K562 (cell line): ENCODE data around the gene NR2C2AP. TPM values are rescaled to one million over a fixed set of nuclear protein-coding genes. Genes with fewer than 3 reads are reported as not detected.

Experiments used
- CXXC5 ChIP-seq: fragments of 250-450 bp; sonication (Bioruptor Pico); IDR thresholded peaks from 2 replicates; pipeline ENCODE4 v1.8.0; 2022; ENCODE audit warnings: inconsistent platforms, mild to moderate bottlenecking, moderate library complexity
- DMBX1 ChIP-seq: fragments of 250-450 bp; sonication (Bioruptor Pico); IDR thresholded peaks from 2 replicates; pipeline ENCODE4 v1.8.0; 2022; ENCODE audit warnings: inconsistent platforms, mild to moderate bottlenecking, moderate library complexity, borderline replicate concordance
- EGR1 ChIP-seq: fragments of 450-650 bp; conservative IDR thresholded peaks from 2 replicates; pipeline ENCODE4 v1.6.1; 2017; ENCODE audit warnings: mild to moderate bottlenecking
- FUS ChIP-seq: fragments of 200-400 bp; formaldehyde crosslinking; optimal IDR thresholded peaks from 2 replicates; pipeline ENCODE3; 2017; ENCODE audit warnings: low read depth, low read length
- GATA2 ChIP-seq: sonication (generic); formaldehyde crosslinking; IDR thresholded peaks from 2 replicates; pipeline ENCODE4 v1.4.0; 2020; ENCODE audit warnings: mild to moderate bottlenecking, missing genetic modification reagents
- HDGF ChIP-seq: fragments of 450-650 bp; IDR thresholded peaks from 2 replicates; pipeline ENCODE4 v1.6.1; 2016
- KDM2B ChIP-seq: fragments of 250-450 bp; sonication (Bioruptor Pico); IDR thresholded peaks from 2 replicates; pipeline ENCODE4 v1.8.0; 2021; ENCODE audit warnings: mild to moderate bottlenecking, moderate library complexity
- LEF1 ChIP-seq: fragments of 450-650 bp; IDR thresholded peaks from 2 replicates; pipeline ENCODE4 v1.6.1; 2016; ENCODE audit warnings: mild to moderate bottlenecking
- NCOA6 ChIP-seq: fragments of 450-650 bp; IDR thresholded peaks from 2 replicates; pipeline ENCODE4 v1.6.1; 2017; ENCODE audit warnings: mild to moderate bottlenecking
- PHF21A ChIP-seq: fragments of 450-650 bp; IDR thresholded peaks from 2 replicates; pipeline ENCODE4 v1.6.1; 2017; ENCODE audit warnings: low read depth, borderline replicate concordance
- RUNX1 ChIP-seq: sonication (generic); IDR thresholded peaks from 2 replicates; pipeline ENCODE4 v1.6.1; 2016; ENCODE audit warnings: antibody characterized with exemption, low read depth
- SMAD1 ChIP-seq: fragments of 150-350 bp; IDR thresholded peaks from 2 replicates; pipeline ENCODE4 v1.6.1; 2014; ENCODE audit warnings: low read length, low read depth; ENCODE audit not compliant: partially characterized antibody
- TAF15 ChIP-seq: fragments of 200-400 bp; formaldehyde crosslinking; IDR thresholded peaks from 2 replicates; pipeline ENCODE4 v1.6.1; 2017; ENCODE audit warnings: mild to moderate bottlenecking, low read depth, low read length, moderate library complexity
- TOE1 ChIP-seq, 2 experiments: fragments of 450-650 bp in 1 of 2; sonication (generic) in 1 of 2; formaldehyde crosslinking in 1 of 2; IDR thresholded peaks; 2 replicates each; pipeline versions ENCODE4 v1.7.1 to v1.8.0; 2016 to 2022; ENCODE audit warnings: borderline replicate concordance in 2 of 2, mild to moderate bottlenecking in 2 of 2, antibody characterized with exemption in 1 of 2, inconsistent platforms in 1 of 2, low read depth in 1 of 2, missing genetic modification reagents in 1 of 2, moderate library complexity in 1 of 2
- ZC3H8 ChIP-seq: fragments of 450-650 bp; IDR thresholded peaks from 2 replicates; pipeline ENCODE4 v1.6.1; 2017
- ZKSCAN8 ChIP-seq: fragments of 200-800 bp; sonication (Bioruptor generic); IDR thresholded peaks from 2 replicates; pipeline ENCODE4 v1.6.1; 2016; ENCODE audit warnings: missing genetic modification characterization, missing compliant biosample characterization
- ZNF143 ChIP-seq: sonication (generic); formaldehyde crosslinking; IDR thresholded peaks from 2 replicates; pipeline ENCODE4 v1.9.0; 2022; ENCODE audit warnings: mild to moderate bottlenecking, missing genetic modification reagents
- ZNF311 ChIP-seq: fragments of 250-450 bp; sonication (Bioruptor Pico); IDR thresholded peaks from 2 replicates; pipeline ENCODE4 v1.4.0; 2020; ENCODE audit warnings: mild to moderate bottlenecking, moderate library complexity
- ZNF551 ChIP-seq: fragments of 250-450 bp; sonication (Bioruptor Pico); IDR thresholded peaks from 2 replicates; pipeline ENCODE4 v1.5.0; 2021; ENCODE audit warnings: mild to moderate bottlenecking, moderate library complexity
- ZNF586 ChIP-seq: fragments of 450-650 bp; formaldehyde crosslinking; conservative IDR thresholded peaks from 2 replicates; pipeline ENCODE4 v1.4.0; 2020; ENCODE audit warnings: mild to moderate bottlenecking, moderate library complexity
- ZNF764 ChIP-seq: fragments of 250-450 bp; sonication (Bioruptor Pico); IDR thresholded peaks from 2 replicates; pipeline ENCODE4 v1.4.0; 2020; ENCODE audit warnings: low read depth, mild to moderate bottlenecking, moderate library complexity
- polyA plus RNA-seq, 8 experiments: library from polyadenylated mRNA; depleted of rRNA in 4 of 8; stranded (reverse) in 5 of 8; unstranded in 3 of 8; fragments of >200 nt; fragmentation: Nextera tagmentation in 2 of 8; fragmentation: Illumina TruSeq in 1 of 8; extraction: Ambion mirVana in 2 of 8; extraction: Trizol in 1 of 8; gene quantifications; 2 replicates each; pipeline versions ENCODE4 v1.2.1 to v1.2.3, GENCODE V29; 2011 to 2014; ENCODE audit warnings: inconsistent platforms in 1 of 8, missing spikeins in 1 of 8
- total RNA-seq, 7 experiments: library from RNA; depleted of rRNA in 6 of 7; stranded (reverse); fragments of >200 nt in 6 of 7; fragmentation: Illumina TruSeq in 2 of 7; extraction: Trizol in 2 of 7; gene quantifications; 2 replicates each; pipeline versions ENCODE4 v1.2.1 to v1.2.3, GENCODE V29; 2011 to 2021; ENCODE audit warnings: low replicate concordance in 1 of 7
- TF ChIP-seq, protein P1 (sequence below): fragments of 250-450 bp; sonication (Bioruptor Pico); IDR thresholded peaks from 2 replicates; pipeline ENCODE4 v1.8.0; 2022; ENCODE audit warnings: moderate library complexity, mild to moderate bottlenecking, inconsistent platforms
- TF ChIP-seq, protein P2 (sequence below): fragments of 450-650 bp; IDR thresholded peaks from 2 replicates; pipeline ENCODE4 v1.6.1; 2016

The NR2C2AP gene
- total and polyA plus RNA-seq, 9 of the 15 experiments (the other 6 are each of a cell fraction or from before 2014, with no cell fraction given) = 23.7 to 77.4 (median 32.4) TPM

DNA sequence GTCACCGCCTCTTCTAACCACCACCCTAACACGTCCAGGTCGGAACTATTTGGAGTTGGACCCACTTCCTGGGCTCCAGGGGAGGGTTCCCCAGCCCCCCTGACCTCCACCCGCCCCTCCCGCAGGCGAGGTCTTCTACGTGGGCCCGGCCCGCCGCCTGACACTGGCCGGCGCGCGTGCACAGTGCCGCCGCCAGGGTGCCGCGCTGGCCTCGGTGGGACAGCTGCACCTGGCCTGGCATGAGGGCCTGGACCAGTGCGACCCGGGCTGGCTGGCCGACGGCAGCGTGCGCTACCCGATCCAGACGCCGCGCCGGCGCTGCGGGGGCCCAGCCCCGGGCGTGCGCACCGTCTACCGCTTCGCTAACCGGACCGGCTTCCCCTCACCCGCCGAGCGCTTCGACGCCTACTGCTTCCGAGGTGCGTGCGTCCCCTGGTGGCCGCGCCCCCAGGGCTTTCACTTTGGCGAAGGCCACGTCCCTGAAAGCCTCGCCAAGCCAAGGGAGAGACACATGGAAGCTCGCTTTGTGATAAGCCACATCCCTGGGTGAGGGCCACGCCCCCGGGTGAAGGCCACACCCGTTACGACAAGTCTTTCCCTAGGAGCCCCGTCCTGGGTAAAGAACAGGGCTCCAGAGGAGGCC lies 21.8 kb upstream of the NR2C2AP start (continued):
- no peak for TF ChIP-seq ZNF311 (CRISPR knock-in tag)
- no peak for TF ChIP-seq ZC3H8
- no peak for TF ChIP-seq ZNF586 (CRISPR knock-in tag)
- TF ChIP-seq ZKSCAN8 (CRISPR knock-in tag) = no peak
- TF ChIP-seq TAF15 = no peak
- peak; percentile 55; the same call in 1 of the 2 replicates for TF ChIP-seq RUNX1
- TF ChIP-seq CXXC5 (CRISPR knock-in tag) = peak; percentile 94
- TF ChIP-seq HDGF = no peak
- TF ChIP-seq DMBX1 (CRISPR knock-in tag) = peak; percentile 68; the same call in 1 of the 2 replicates
- no peak for TF ChIP-seq PHF21A
- no peak for TF ChIP-seq SMAD1
- peak; percentile 74; the same call in 1 of the 2 replicates for TF ChIP-seq TOE1 (IDR thresholded peaks at IDR 0.05; ENCODE audit: borderline replicate concordance)
- TF ChIP-seq TOE1 (CRISPR knock-in tag; IDR thresholded peaks at IDR 0.05; ENCODE audit: borderline replicate concordance, low read depth) = peak; percentile 96
- TF ChIP-seq, protein P1, sequence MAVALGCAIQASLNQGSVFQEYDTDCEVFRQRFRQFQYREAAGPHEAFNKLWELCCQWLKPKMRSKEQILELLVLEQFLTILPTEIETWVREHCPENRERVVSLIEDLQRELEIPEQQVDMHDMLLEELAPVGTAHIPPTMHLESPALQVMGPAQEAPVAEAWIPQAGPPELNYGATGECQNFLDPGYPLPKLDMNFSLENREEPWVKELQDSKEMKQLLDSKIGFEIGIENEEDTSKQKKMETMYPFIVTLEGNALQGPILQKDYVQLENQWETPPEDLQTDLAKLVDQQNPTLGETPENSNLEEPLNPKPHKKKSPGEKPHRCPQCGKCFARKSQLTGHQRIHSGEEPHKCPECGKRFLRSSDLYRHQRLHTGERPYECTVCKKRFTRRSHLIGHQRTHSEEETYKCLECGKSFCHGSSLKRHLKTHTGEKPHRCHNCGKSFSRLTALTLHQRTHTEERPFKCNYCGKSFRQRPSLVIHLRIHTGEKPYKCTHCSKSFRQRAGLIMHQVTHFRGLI = no peak
- TF ChIP-seq, protein P2, sequence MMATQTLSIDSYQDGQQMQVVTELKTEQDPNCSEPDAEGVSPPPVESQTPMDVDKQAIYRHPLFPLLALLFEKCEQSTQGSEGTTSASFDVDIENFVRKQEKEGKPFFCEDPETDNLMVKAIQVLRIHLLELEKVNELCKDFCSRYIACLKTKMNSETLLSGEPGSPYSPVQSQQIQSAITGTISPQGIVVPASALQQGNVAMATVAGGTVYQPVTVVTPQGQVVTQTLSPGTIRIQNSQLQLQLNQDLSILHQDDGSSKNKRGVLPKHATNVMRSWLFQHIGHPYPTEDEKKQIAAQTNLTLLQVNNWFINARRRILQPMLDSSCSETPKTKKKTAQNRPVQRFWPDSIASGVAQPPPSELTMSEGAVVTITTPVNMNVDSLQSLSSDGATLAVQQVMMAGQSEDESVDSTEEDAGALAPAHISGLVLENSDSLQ = no peak
- peak; percentile 49 for TF ChIP-seq EGR1
- no peak for TF ChIP-seq LEF1
- TF ChIP-seq ZNF143 = no peak
- TF ChIP-seq GATA2 = 0 out of 2 replicates have a peak, but pooled peaks have one; percentile 31
- no peak for TF ChIP-seq ZNF764 (CRISPR knock-in tag)
- peak; percentile 91 for TF ChIP-seq NCOA6
- TF ChIP-seq KDM2B (CRISPR knock-in tag) = peak; percentile 90; the same call in 1 of the 2 replicates
- no peak for TF ChIP-seq ZNF551 (CRISPR knock-in tag)
- TF ChIP-seq FUS = no peak
